ENCODE results near the gene PLEKHA8. TPM values are rescaled to one million over a fixed set of nuclear protein-coding genes. Genes with fewer than 3 reads are reported as not detected.

Gene PLEKHA8
- total RNA-seq, 1 donor from 2014 or later, result 62.7 TPM

DNA sequence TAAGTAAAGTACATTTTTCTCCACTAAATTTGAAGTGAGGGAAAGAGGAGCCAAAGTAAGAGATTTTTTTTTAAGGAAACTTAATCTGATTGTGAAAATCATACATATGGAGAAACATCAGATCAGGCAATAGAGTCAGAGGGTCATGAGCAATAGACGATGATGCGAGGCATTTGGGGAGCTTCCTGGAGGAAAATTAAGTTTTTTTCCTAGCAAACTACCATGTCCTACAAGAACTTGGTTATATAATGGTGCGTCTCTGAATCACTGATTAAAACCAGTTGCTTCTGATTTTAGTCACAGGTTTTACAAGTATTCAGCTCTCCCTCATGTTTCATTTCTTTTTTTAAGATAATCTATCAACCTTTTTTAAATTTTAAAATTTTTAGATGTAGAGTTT lies 54.5 kb downstream of the PLEKHA8 start:
- Histone ChIP-seq H3K9me3 (ENCODE audit: low read depth) (no peaks in the 10 kb centered on the region), H3K4me3 (no peak overlapping the region), H3K27ac (no peak overlapping the region), H3K4me2 (no peak overlapping the region), H3K27me3 (no peaks in the 10 kb centered on the region), H3K79me2 (ENCODE audit: low read depth) (no peaks in the 10 kb centered on the region), H4K20me1 (ENCODE audit: low read depth) (peaks cover 8% of the 10 kb centered on the region), H3K9ac (no peak overlapping the region), H2AFZ (replicated peaks) (no peak overlapping the region), H3F3A (ENCODE audit: low read depth) (no peaks in the 10 kb centered on the region), H3K36me3 (no peaks in the 10 kb centered on the region), H3K4me1 (no peaks in the 10 kb centered on the region)
- H3K27ac Mint-ChIP-seq, result no peak overlapping the region
- peaks cover 31% of the 10 kb centered on the region for H3K36me3 Mint-ChIP-seq
- no peak for DNase-seq (ENCODE audit: low spot score)
- no peaks in the 10 kb centered on the region for H3K9me3 Mint-ChIP-seq
- H3K4me3 Mint-ChIP-seq, result no peak overlapping the region
- H3K4me1 Mint-ChIP-seq, result no peaks in the 10 kb centered on the region
- H3K27me3 Mint-ChIP-seq (ENCODE audit: insufficient read depth, low read depth), result no peaks in the 10 kb centered on the region
- TF ChIP-seq EZH2 (IDR thresholded peaks at IDR 0.05), result no peak
- TF ChIP-seq EZH2phosphoT487 (IDR thresholded peaks at IDR 0.05), result no peak
- TF ChIP-seq, protein P1, sequence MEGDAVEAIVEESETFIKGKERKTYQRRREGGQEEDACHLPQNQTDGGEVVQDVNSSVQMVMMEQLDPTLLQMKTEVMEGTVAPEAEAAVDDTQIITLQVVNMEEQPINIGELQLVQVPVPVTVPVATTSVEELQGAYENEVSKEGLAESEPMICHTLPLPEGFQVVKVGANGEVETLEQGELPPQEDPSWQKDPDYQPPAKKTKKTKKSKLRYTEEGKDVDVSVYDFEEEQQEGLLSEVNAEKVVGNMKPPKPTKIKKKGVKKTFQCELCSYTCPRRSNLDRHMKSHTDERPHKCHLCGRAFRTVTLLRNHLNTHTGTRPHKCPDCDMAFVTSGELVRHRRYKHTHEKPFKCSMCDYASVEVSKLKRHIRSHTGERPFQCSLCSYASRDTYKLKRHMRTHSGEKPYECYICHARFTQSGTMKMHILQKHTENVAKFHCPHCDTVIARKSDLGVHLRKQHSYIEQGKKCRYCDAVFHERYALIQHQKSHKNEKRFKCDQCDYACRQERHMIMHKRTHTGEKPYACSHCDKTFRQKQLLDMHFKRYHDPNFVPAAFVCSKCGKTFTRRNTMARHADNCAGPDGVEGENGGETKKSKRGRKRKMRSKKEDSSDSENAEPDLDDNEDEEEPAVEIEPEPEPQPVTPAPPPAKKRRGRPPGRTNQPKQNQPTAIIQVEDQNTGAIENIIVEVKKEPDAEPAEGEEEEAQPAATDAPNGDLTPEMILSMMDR (IDR thresholded peaks at IDR 0.05), result no peak

DNA sequence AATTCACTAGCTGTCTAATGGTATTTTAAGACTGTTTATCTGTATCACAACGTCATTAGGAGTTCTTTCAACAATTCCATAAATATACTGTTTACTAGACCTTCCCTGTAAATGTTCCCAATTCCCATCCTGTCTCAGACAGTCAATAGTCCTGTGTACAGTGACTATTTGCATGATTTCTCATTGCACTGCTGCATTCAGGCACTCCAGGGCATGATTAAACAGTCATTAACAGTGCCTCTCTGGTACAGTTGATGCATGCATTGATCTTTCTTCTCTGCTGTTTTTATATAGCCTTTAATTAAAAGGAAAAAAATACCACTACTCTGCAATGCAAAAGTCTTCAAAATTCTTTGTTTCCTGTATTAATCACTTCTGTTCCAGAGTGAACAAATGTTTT lies 55.1 kb downstream of the PLEKHA8 start:
- H3K36me3 Mint-ChIP-seq, result peaks cover 30% of the 10 kb centered on the region
- Histone ChIP-seq H3K4me1 (no peaks in the 10 kb centered on the region), H3K36me3 (no peaks in the 10 kb centered on the region), H3K27me3 (no peaks in the 10 kb centered on the region), H3K9ac (no peak overlapping the region), H4K20me1 (ENCODE audit: low read depth) (peaks cover 8% of the 10 kb centered on the region), H2AFZ (replicated peaks) (no peak overlapping the region), H3K4me3 (no peak overlapping the region), H3K27ac (no peak overlapping the region), H3K9me3 (ENCODE audit: low read depth) (no peaks in the 10 kb centered on the region), H3K4me2 (no peak overlapping the region), H3F3A (ENCODE audit: low read depth) (no peaks in the 10 kb centered on the region), H3K79me2 (ENCODE audit: low read depth) (no peaks in the 10 kb centered on the region)
- no peak for DNase-seq (ENCODE audit: low spot score)
- no peak overlapping the region for H3K27ac Mint-ChIP-seq
- H3K4me3 Mint-ChIP-seq, result no peak overlapping the region
- no peaks in the 10 kb centered on the region for H3K27me3 Mint-ChIP-seq (ENCODE audit: insufficient read depth, low read depth)
- no peaks in the 10 kb centered on the region for H3K9me3 Mint-ChIP-seq
- no peak for TF ChIP-seq EZH2 (IDR thresholded peaks at IDR 0.05)
- no peak for TF ChIP-seq EZH2phosphoT487 (IDR thresholded peaks at IDR 0.05)
- TF ChIP-seq, protein P1 (IDR thresholded peaks at IDR 0.05), result no peak
- H3K4me1 Mint-ChIP-seq, result no peaks in the 10 kb centered on the region

DNA sequence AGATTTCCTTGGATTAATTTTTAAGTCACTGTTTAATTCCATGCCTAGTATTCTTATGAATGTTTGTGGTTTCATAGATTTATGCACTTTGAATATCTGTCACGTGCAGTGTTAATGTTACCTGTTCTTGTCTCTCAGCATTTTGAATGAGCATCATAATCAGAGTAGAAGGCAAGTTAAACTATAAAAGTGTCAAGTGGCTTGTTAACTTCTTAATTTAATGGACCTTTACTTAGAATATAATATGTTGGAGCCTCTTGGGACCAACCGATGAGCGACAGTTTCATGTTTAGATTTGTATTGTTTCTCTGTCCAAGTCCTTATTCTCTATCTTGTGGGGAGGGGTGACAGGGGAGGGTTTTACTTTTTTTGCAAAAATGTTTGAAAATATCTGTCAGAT lies 56.0 kb downstream of the PLEKHA8 start:
- Histone ChIP-seq H3K79me2 (ENCODE audit: low read depth) (no peaks in the 10 kb centered on the region), H3K4me3 (no peak overlapping the region), H4K20me1 (ENCODE audit: low read depth) (peaks cover 4% of the 10 kb centered on the region), H3K27me3 (no peaks in the 10 kb centered on the region), H3K4me2 (no peak overlapping the region), H3K36me3 (no peaks in the 10 kb centered on the region), H3K27ac (no peak overlapping the region), H3K4me1 (no peaks in the 10 kb centered on the region), H2AFZ (replicated peaks) (no peak overlapping the region), H3K9ac (no peak overlapping the region), H3F3A (ENCODE audit: low read depth) (no peaks in the 10 kb centered on the region), H3K9me3 (ENCODE audit: low read depth) (no peaks in the 10 kb centered on the region)
- TF ChIP-seq EZH2 (IDR thresholded peaks at IDR 0.05) (no peak), EZH2phosphoT487 (IDR thresholded peaks at IDR 0.05) (no peak)
- TF ChIP-seq, protein P1 (IDR thresholded peaks at IDR 0.05), result no peak
- no peaks in the 10 kb centered on the region for H3K27me3 Mint-ChIP-seq (ENCODE audit: insufficient read depth, low read depth)
- DNase-seq (ENCODE audit: low spot score), result no peak
- H3K36me3 Mint-ChIP-seq, result peaks cover 29% of the 10 kb centered on the region
- H3K4me1 Mint-ChIP-seq, result no peaks in the 10 kb centered on the region
- no peak overlapping the region for H3K27ac Mint-ChIP-seq
- no peak overlapping the region for H3K4me3 Mint-ChIP-seq
- H3K9me3 Mint-ChIP-seq, result no peaks in the 10 kb centered on the region
